Hepatocyte (in vitro differentiated cells): ENCODE data around the gene KANSL3. TPM values are rescaled to one million over a fixed set of nuclear protein-coding genes. Genes with fewer than 3 reads are reported as not detected.

Experiments used
- DNase-seq: peaks from one replicate; pipeline ENCODE4 v3.0.0-alpha.2; 2016; ENCODE audit warnings: low spot score
- H2AFZ ChIP-seq: fragments of 200-600 bp; sonication (generic); 2 replicates; pipeline ENCODE4 v1.6.0; 2016; ENCODE audit warnings: antibody characterized with exemption, mild to moderate bottlenecking
- H3K27ac ChIP-seq: fragments of 200-600 bp; sonication (generic); 2 replicates; pipeline ENCODE4 v1.5.1; 2016; ENCODE audit warnings: mild to moderate bottlenecking
- H3K27me3 ChIP-seq: fragments of 200-600 bp; sonication (generic); 2 replicates; pipeline ENCODE4 v1.6.1; 2016
- H3K36me3 ChIP-seq: fragments of 200-600 bp; sonication (generic); replicated peaks from 2 replicates; pipeline ENCODE4 v1.5.1; 2016; ENCODE audit warnings: low read depth; ENCODE audit not compliant: insufficient read depth
- H3K4me1 ChIP-seq: fragments of 200-600 bp; sonication (generic); 2 replicates; pipeline ENCODE4 v1.5.1; 2016; ENCODE audit warnings: mild to moderate bottlenecking, moderate library complexity; ENCODE audit not compliant: insufficient read depth
- H3K4me2 ChIP-seq: fragments of 200-600 bp; sonication (generic); 2 replicates; pipeline ENCODE4 v1.6.0; 2016
- H3K4me3 ChIP-seq: fragments of 200-600 bp; sonication (generic); 2 replicates; pipeline ENCODE4 v1.5.1; 2016; ENCODE audit warnings: mild to moderate bottlenecking
- H3K79me2 ChIP-seq: fragments of 200-600 bp; sonication (generic); 2 replicates; pipeline ENCODE4 v1.6.0; 2017; ENCODE audit warnings: mild to moderate bottlenecking
- H3K9me2 ChIP-seq: fragments of 200-600 bp; sonication (generic); replicated peaks from 2 replicates; pipeline ENCODE4 v1.6.0; 2017; ENCODE audit warnings: mild to moderate bottlenecking; ENCODE audit not compliant: insufficient read depth
- H3K9me3 ChIP-seq: fragments of 200-600 bp; sonication (generic); 2 replicates; pipeline ENCODE4 v1.5.1; 2016; ENCODE audit warnings: low read depth, mild to moderate bottlenecking
- H4K20me1 ChIP-seq: fragments of 200-600 bp; sonication (generic); 2 replicates; pipeline ENCODE4 v1.6.0; 2016; ENCODE audit warnings: mild to moderate bottlenecking; ENCODE audit not compliant: insufficient read depth, poor library complexity, severe bottlenecking
- CTCF ChIP-seq: fragments of 200-600 bp; sonication (generic); IDR thresholded peaks from 2 replicates; pipeline ENCODE4 v1.5.1; 2016; ENCODE audit warnings: antibody characterized with exemption, mild to moderate bottlenecking; ENCODE audit not compliant: poor library complexity
- EZH2 ChIP-seq: fragments of 200-600 bp; sonication (generic); IDR thresholded peaks from 2 replicates; pipeline ENCODE4 v1.6.1; 2016; ENCODE audit warnings: antibody characterized with exemption, mild to moderate bottlenecking, borderline replicate concordance
- EZH2phosphoT487 ChIP-seq: fragments of 200-600 bp; sonication (generic); IDR thresholded peaks from one replicate; pipeline ENCODE4 v1.6.1; 2018; ENCODE audit warnings: antibody characterized with exemption, mild to moderate bottlenecking, low read depth, moderate library complexity; ENCODE audit not compliant: unreplicated experiment, severe bottlenecking
- WGBS: methylation state at CpG from one replicate; pipeline ENCODE4 v1.1.6; 2016; ENCODE audit warnings: low lambda C conversion rate; ENCODE audit errors: missing lambda C conversion rate; 5-methylcytosine and 5-hydroxymethylcytosine counted together
- polyA plus RNA-seq: library from polyadenylated mRNA; unstranded; fragments of >200 nt; fragmentation: Nextera tagmentation; extraction: Ambion mirVana; gene quantifications from 2 replicates; pipeline ENCODE4 v1.2.1, GENCODE V29; 2016
- total RNA-seq: library from RNA; depleted of rRNA; stranded (reverse); fragments of >200 nt; gene quantifications from 2 replicates; pipeline ENCODE4 v1.2.3, GENCODE V29; 2014

KANSL3 gene
- total and polyA plus RNA-seq, 2 experiments from 2014 or later: 18.4 to 26.7 TPM

- 78% methylated on average over 4 of the region's 4 CpGs for WGBS
These were observed 57.3 kb downstream of the KANSL3 start for GRCh38 chr2:96580771-96581170.

GRCh38 chr2:96579422-96579821, 58.7 kb downstream of the KANSL3 start:
- Histone ChIP-seq H3K4me3 (no peak overlapping the region), H2AFZ (no peak overlapping the region), H3K79me2 (no peaks in the 10 kb centered on the region), H3K4me2 (no peak overlapping the region), H3K27me3 (no peaks in the 10 kb centered on the region), H3K9me3 (no peaks in the 10 kb centered on the region), H3K36me3 (no peaks in the 10 kb centered on the region), H3K4me1 (peaks cover 7% of the 10 kb centered on the region), H4K20me1 (no peaks in the 10 kb centered on the region), H3K9me2 (no peaks in the 10 kb centered on the region), H3K27ac (no peak overlapping the region)
- 98% methylated on average over 2 of the region's 2 CpGs for WGBS
- no peak for DNase-seq
- TF ChIP-seq EZH2: no peak
- no peak for TF ChIP-seq EZH2phosphoT487
- no peak for TF ChIP-seq CTCF

More at GRCh38 chr2:96580771-96581170, 57.3 kb downstream of the KANSL3 start:
- TF ChIP-seq CTCF (peak; percentile 45), EZH2phosphoT487 (no peak), EZH2 (no peak)
- H3K4me1 ChIP-seq: no peaks in the 10 kb centered on the region
- H3K79me2 ChIP-seq: no peaks in the 10 kb centered on the region
- no peaks in the 10 kb centered on the region for H3K36me3 ChIP-seq
- no peak overlapping the region for H3K4me3 ChIP-seq
- no peaks in the 10 kb centered on the region for H3K27me3 ChIP-seq
- no peaks in the 10 kb centered on the region for H3K9me3 ChIP-seq
- H3K4me2 ChIP-seq: no peak overlapping the region
- no peak overlapping the region for H3K27ac ChIP-seq
- no peak overlapping the region for H2AFZ ChIP-seq
- no peaks in the 10 kb centered on the region for H4K20me1 ChIP-seq
- no peaks in the 10 kb centered on the region for H3K9me2 ChIP-seq
- peak; percentile 44 for DNase-seq

GRCh38 chr2:96578731-96579130, 59.4 kb downstream of the KANSL3 start:
- Histone ChIP-seq H3K36me3 (no peaks in the 10 kb centered on the region), H2AFZ (no peak overlapping the region), H3K9me3 (no peaks in the 10 kb centered on the region), H3K79me2 (no peaks in the 10 kb centered on the region), H3K27me3 (no peaks in the 10 kb centered on the region), H3K4me3 (no peak overlapping the region), H3K9me2 (no peaks in the 10 kb centered on the region), H4K20me1 (no peaks in the 10 kb centered on the region), H3K4me1 (peaks cover 7% of the 10 kb centered on the region), H3K27ac (no peak overlapping the region), H3K4me2 (no peak overlapping the region)
- TF ChIP-seq EZH2 (no peak), EZH2phosphoT487 (no peak), CTCF (no peak)
- no peak for DNase-seq
- WGBS: 90% methylated on average over 3 of the region's 3 CpGs

- 77% methylated on average over 5 of the region's 5 CpGs for WGBS
- no peaks in the 10 kb centered on the region for H3K27me3 ChIP-seq
- H3K4me1 ChIP-seq: peaks cover 7% of the 10 kb centered on the region
- no peak for TF ChIP-seq CTCF
- no peak for TF ChIP-seq EZH2phosphoT487
- no peak for TF ChIP-seq EZH2
- H3K79me2 ChIP-seq: no peaks in the 10 kb centered on the region
- no peak overlapping the region for H3K27ac ChIP-seq
- H4K20me1 ChIP-seq: no peaks in the 10 kb centered on the region
- no peaks in the 10 kb centered on the region for H3K36me3 ChIP-seq
- no peak overlapping the region for H2AFZ ChIP-seq
- H3K4me3 ChIP-seq: no peak overlapping the region
- H3K9me3 ChIP-seq: no peaks in the 10 kb centered on the region
- no peak for DNase-seq
- H3K4me2 ChIP-seq: no peak overlapping the region
- no peaks in the 10 kb centered on the region for H3K9me2 ChIP-seq
These were observed 60.6 kb downstream of the KANSL3 start for GRCh38 chr2:96577501-96577900.
